Thoracic aorta (tissue), 2 donors: ENCODE data around the gene ATF7IP. TPM values are rescaled to one million over a fixed set of nuclear protein-coding genes. Genes with fewer than 3 reads are reported as not detected.

Experiments used
- ATAC-seq: fragments of 150-250 bp; one replicate; pipeline ENCODE4 v1.8.0; 2017; ENCODE audit warnings: low read depth; ENCODE audit not compliant: insufficient number of reproducible peaks, low FRiP score
- DNase-seq: peaks from one replicate; pipeline ENCODE4 v3.0.0-alpha.2; 2020; ENCODE audit warnings: low spot score
- H3K27ac ChIP-seq, 2 donors: fragments of 200-600 bp; sonication (generic); 1 replicate in 1 of 2; 2 replicates in 1 of 2; pipeline ENCODE4 v1.5.1; 2016; ENCODE audit warnings: mild to moderate bottlenecking in 2 of 2, moderate library complexity in 2 of 2
- H3K27me3 ChIP-seq: fragments of 200-600 bp; sonication (generic); replicated peaks from 2 replicates; pipeline ENCODE4 v1.6.0; 2016; ENCODE audit warnings: mild to moderate bottlenecking; ENCODE audit not compliant: insufficient read depth
- H3K36me3 ChIP-seq: fragments of 200-600 bp; sonication (generic); one replicate; pipeline ENCODE4 v1.5.1; 2016
- H3K4me1 ChIP-seq, 2 donors: fragments of 200-600 bp; sonication (generic); 1 replicate in 1 of 2; 2 replicates in 1 of 2; pipeline versions ENCODE4 v1.5.1 to v1.6.0; 2016; ENCODE audit warnings: low read depth in 2 of 2, mild to moderate bottlenecking in 1 of 2; ENCODE audit not compliant: control insufficient read depth in 1 of 2
- H3K4me3 ChIP-seq: fragments of 200-600 bp; sonication (generic); 2 replicates; pipeline ENCODE4 v1.5.1; 2016; ENCODE audit warnings: mild to moderate bottlenecking
- H3K9me3 ChIP-seq: fragments of 200-600 bp; sonication (generic); 2 replicates; pipeline ENCODE4 v1.5.1; 2016
- CTCF ChIP-seq: fragments of 200-600 bp; sonication (generic); IDR thresholded peaks from one replicate; pipeline ENCODE4 v1.5.1; 2019; ENCODE audit warnings: antibody characterized with exemption
- total RNA-seq, 2 donors: library from RNA; depleted of rRNA; stranded (reverse); fragments of >200 nt; gene quantifications; one replicate each; pipeline versions ENCODE4 v1.1.0 to v1.2.3, GENCODE V29; 2016

Gene ATF7IP
- total RNA-seq, 2 donors from 2014 or later, result 41.0 to 41.7 TPM

DNA sequence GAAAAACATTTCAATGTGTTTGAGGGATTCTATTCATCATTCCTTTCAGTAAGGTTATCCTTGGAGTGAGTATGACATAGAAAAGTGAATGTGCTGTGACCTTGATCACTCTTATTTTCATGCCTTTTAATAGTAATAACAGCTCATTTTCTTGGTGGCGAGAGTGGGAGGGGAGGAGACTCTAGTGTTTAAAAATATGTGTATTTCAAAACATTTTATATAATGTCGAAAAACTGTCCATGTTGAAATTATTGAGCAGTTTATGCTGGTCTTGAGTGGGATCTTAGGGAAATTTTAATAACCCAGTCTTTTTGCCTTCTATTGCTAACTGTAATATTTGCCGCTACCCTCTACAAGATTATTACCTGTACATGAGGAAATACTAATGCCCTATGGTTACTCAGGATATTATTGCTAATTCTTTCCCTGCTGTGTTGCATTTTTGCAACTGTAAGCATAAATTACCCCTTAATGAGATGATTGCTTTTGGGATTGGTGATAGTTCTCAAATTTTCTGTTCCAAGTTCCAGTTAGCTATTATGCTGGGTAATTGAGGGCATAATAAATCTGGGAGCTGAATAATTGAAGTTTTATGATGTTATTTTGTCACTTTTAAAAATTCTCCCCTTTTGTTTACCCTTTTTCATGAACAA is 21.9 kb downstream of the ATF7IP start:
- Histone ChIP-seq H3K4me3 (peak overlapping the region; percentile 15), H3K27ac (no peak overlapping the region), H3K9me3 (no peaks in the 10 kb centered on the region), H3K27me3 (no peaks in the 10 kb centered on the region), H3K4me1 (peaks cover 27 to 66% of the 10 kb centered on the region in 2 donors), H3K36me3 (no peaks in the 10 kb centered on the region)
- TF ChIP-seq CTCF, result no peak
- ATAC-seq (no peak), DNase-seq (no peak)

DNA sequence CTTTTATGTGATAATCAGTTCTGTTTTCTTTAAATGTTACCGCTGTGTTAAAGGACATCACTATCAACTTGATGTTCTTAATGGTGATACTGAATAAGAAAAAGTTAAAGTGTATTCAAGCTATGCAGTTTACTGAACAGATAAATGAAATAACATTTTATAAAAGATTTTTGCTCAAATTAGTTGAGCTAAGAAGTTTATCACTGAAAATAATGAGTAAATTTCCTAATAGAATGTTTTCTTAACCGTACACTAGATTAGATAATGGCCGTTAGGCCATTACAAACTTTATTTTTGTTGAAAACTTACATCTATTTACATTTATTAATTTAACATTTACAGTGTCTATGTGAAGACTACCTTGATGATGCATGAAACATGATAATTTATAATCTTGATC is 25.0 kb downstream of the ATF7IP start:
- peaks cover 27 to 70% of the 10 kb centered on the region in 2 donors for H3K4me1 ChIP-seq
- peak overlapping the region; percentile 6 to 56 for H3K27ac ChIP-seq
- DNase-seq (no peak), ATAC-seq (no peak)
- TF ChIP-seq CTCF, result no peak
- H3K9me3 ChIP-seq, result no peaks in the 10 kb centered on the region
- H3K4me3 ChIP-seq, result peak overlapping the region; percentile 15
- no peaks in the 10 kb centered on the region for H3K27me3 ChIP-seq
- H3K36me3 ChIP-seq, result no peaks in the 10 kb centered on the region

DNA sequence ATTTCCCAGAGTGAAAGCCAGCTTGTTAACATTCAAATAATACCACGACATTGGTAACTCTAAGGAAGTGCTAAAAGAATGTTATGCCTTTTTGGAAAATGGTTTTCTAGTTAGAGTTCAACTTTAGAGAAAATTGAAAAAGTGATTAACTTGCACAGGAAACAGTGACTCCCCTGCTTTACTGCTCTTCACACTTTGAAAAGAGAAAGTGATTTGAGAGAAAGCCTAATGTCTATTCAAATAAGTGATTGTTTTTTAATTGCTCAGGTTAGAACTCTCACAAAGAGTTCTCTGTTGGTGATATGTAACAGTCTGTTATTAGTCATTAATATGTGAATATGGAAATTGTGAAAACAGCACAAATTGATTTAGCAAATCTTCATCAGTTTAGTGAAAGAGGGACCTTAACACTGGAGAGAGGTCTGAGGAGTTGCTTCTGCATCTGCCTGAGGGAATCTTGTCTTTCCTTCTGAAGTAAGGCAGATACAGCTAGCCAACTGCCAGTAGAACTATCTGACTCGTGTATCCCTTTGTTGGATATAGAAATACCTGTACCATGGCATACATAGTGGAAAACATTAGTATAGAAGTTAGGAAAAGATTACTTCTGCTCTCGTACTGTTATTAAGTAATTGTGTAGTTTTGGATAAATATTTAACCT is 25.5 kb downstream of the ATF7IP start:
- H3K36me3 ChIP-seq, result no peaks in the 10 kb centered on the region
- H3K4me1 ChIP-seq, result peaks cover 25 to 67% of the 10 kb centered on the region in 2 donors
- TF ChIP-seq CTCF, result no peak
- peak overlapping the region; percentile 6 to 56 for H3K27ac ChIP-seq
- DNase-seq, result no peak
- peak overlapping the region; percentile 15 for H3K4me3 ChIP-seq
- no peaks in the 10 kb centered on the region for H3K27me3 ChIP-seq
- no peaks in the 10 kb centered on the region for H3K9me3 ChIP-seq
- no peak for ATAC-seq

DNA sequence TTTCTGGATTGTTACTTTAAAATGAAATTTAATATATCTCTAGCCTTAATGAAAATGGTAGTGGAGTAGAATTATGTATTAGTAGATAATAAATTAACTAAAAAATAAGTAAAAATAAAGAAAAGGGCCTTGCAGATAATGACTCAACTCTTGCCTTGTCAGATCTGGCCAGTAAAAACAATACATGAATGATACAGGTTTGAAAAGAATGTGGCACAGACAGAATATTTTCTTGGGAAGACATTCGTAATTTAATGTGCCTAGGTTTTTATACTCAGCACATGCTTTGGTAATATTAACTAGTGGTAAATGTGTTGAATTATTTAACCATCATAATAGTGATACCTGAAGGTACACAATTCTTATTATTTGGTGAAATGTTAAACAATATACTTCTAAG is 28.3 kb downstream of the ATF7IP start:
- TF ChIP-seq CTCF, result no peak
- ATAC-seq (no peak), DNase-seq (no peak)
- Histone ChIP-seq H3K4me1 (peaks cover 33 to 69% of the 10 kb centered on the region in 2 donors), H3K36me3 (no peaks in the 10 kb centered on the region), H3K4me3 (peak overlapping the region; percentile 39), H3K27me3 (no peaks in the 10 kb centered on the region), H3K9me3 (no peaks in the 10 kb centered on the region), H3K27ac (peak overlapping the region; percentile 53 to 54)

DNA sequence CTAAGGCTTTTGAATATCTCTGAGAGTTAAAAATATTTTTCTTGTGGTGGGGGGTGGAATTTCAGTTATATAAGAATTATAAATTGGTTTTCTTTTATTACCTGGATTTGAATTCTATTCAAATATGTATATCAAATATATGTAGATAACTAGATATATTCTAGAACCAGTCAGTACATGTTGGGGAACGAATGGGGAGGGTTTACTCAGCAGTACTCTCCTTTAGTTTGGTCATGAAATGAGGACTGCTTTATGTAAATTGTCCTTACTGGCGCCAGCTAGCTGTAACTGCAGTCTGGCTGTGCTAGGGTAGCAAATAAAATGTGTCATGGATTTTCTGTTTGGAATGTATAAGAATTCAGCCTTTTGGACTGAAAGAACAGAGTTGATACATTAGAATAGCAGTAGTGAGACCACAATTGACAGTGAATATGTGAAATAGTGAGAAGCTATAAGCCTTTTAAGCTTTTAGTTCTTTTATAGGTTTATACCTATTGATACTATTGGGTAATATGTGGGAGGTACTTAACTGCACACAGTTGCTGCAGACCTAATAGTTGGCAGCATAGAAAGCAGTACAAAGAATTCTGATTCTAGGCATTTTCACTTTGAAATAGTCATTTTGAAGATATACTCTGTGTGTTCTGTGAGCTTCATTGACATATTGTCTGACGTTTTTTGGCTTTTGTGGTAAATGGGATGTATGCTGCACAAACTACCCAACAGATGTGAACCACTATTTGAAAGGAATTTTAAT is 29.0 kb downstream of the ATF7IP start:
- Histone ChIP-seq H3K36me3 (no peaks in the 10 kb centered on the region), H3K4me3 (peak overlapping the region; percentile 39), H3K27ac (peak overlapping the region; percentile 53 to 54), H3K27me3 (no peaks in the 10 kb centered on the region), H3K9me3 (peaks cover 6% of the 10 kb centered on the region), H3K4me1 (peaks cover 33 to 63% of the 10 kb centered on the region in 2 donors)
- ATAC-seq (peak; percentile 85), DNase-seq (no peak)
- peak; percentile 28 for TF ChIP-seq CTCF
